Measurements from ENCODE around the gene QKI.
A peak's percentile ranks its signal among the peaks of the same experiment; 100 is the strongest.
"Not testable (repeated sequence)": the region's sequence is repeated elsewhere in the genome, so short reads cannot be mapped to it uniquely, and the experiment has no call there.

The QKI gene

GRCh38 chr6:163415620-163416556 lies 1.4 kb downstream of the QKI start:
- peak; percentile 74 for DNase-seq

- peak; percentile 34 for DNase-seq
Observed at GRCh38 chr6:163416557-163417253, 2.2 kb downstream of the QKI start.

GRCh38 chr6:163417595-163417994 lies 3.1 kb downstream of the QKI start:
- DNase-seq, result no peak

GRCh38 chr6:163418311-163419029 lies 4.0 kb downstream of the QKI start:
- DNase-seq, result no peak

- no peak for DNase-seq
Observed at GRCh38 chr6:163419413-163420288, 5.1 kb downstream of the QKI start.

GRCh38 chr6:163420289-163420614 lies 5.7 kb downstream of the QKI start:
- DNase-seq, result no peak

GRCh38 chr6:163422550-163422949 lies 8.0 kb downstream of the QKI start:
- no peak for DNase-seq

- DNase-seq, result no peak
Observed at GRCh38 chr6:163423696-163424095, 9.2 kb downstream of the QKI start.

- DNase-seq, result peak; percentile 64
Observed at GRCh38 chr6:163427498-163428254, 13.2 kb downstream of the QKI start.

- no peak for DNase-seq
Observed at GRCh38 chr6:163428373-163428772, 13.9 kb downstream of the QKI start.

GRCh38 chr6:163429858-163430448 lies 15.4 kb downstream of the QKI start:
- no peak for DNase-seq

- DNase-seq, result no peak
Observed at GRCh38 chr6:163432300-163432699, 17.8 kb downstream of the QKI start.

- not testable (repeated sequence) for DNase-seq
Observed at GRCh38 chr6:163433486-163433885, 19.0 kb downstream of the QKI start.

- DNase-seq, result no peak
Observed at GRCh38 chr6:163435023-163435422, 20.5 kb downstream of the QKI start.

GRCh38 chr6:163436843-163437242 lies 22.3 kb downstream of the QKI start:
- no peak for DNase-seq

- DNase-seq, result no peak
Observed at GRCh38 chr6:163437466-163437865, 22.9 kb downstream of the QKI start.

- no peak for DNase-seq
Observed at GRCh38 chr6:163438298-163438939, 23.9 kb downstream of the QKI start.

GRCh38 chr6:163438940-163439335 lies 24.4 kb downstream of the QKI start:
- no peak for DNase-seq

GRCh38 chr6:163439390-163439789 lies 24.9 kb downstream of the QKI start:
- not testable (repeated sequence) for DNase-seq

- DNase-seq, result no peak
Observed at GRCh38 chr6:163439997-163440396, 25.5 kb downstream of the QKI start.

- DNase-seq, result no peak
Observed at GRCh38 chr6:163442336-163442735, 27.8 kb downstream of the QKI start.

All from MV-4-11 (cell line).